ENCODE results near the gene C9orf50.
A peak's percentile ranks its signal among the peaks of the same experiment; 100 is the strongest.

C9orf50 gene

DNA sequence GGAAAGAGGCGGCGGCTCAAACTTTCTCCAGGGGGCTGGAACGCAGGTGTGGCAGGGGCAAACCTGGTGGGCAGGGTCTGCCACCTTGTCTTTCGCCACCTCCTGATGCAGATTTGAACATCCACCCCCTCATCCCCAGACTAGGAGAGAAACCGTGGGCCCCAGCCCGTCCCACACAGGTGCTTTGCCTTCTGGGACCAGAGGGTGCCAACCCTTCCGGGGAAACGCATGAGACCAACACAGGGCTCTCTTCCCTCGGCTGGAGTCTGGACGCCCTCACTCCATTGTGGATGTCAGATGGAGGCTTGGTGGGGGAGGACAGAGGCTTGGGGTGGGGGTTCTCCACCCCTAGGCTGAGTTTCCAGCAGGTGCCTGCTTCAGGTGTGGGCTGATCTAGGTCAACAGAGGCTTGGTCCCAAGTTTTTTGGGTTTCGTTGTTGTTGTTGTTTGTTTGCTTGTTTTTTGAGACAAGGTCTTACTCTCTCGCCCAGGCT is 9.5 kb downstream of the C9orf50 start:
- peak overlapping the region; percentile 47 to 78 for H3K9ac ChIP-seq (ENCODE audit: low read depth in 1 of 2, low read length in 2 of 2)
- no peaks in the 10 kb centered on the region for H3K27me3 ChIP-seq (ENCODE audit: control insufficient read depth in 2 of 2, insufficient read depth in 2 of 2, low read length in 2 of 2)
- peak overlapping the region in 1 of 2 donors; percentile 82 for H3K4me3 ChIP-seq (ENCODE audit: low read length in 2 of 2)
- H3K27ac ChIP-seq (ENCODE audit: low read depth in 2 of 2, low read length in 2 of 2) = no peak overlapping the region
- H3K36me3 ChIP-seq (ENCODE audit: control insufficient read depth in 2 of 2, insufficient read depth in 2 of 2, low read length in 2 of 2) = no peaks in the 10 kb centered on the region
- no peaks in the 10 kb centered on the region for H3K9me3 ChIP-seq (ENCODE audit: control insufficient read depth in 2 of 2, low read length in 2 of 2)
- H3K4me1 ChIP-seq (ENCODE audit: control insufficient read depth in 2 of 2, insufficient read depth in 2 of 2, low read length in 2 of 2) = peaks cover 28 to 34% of the 10 kb centered on the region in 2 donors

DNA sequence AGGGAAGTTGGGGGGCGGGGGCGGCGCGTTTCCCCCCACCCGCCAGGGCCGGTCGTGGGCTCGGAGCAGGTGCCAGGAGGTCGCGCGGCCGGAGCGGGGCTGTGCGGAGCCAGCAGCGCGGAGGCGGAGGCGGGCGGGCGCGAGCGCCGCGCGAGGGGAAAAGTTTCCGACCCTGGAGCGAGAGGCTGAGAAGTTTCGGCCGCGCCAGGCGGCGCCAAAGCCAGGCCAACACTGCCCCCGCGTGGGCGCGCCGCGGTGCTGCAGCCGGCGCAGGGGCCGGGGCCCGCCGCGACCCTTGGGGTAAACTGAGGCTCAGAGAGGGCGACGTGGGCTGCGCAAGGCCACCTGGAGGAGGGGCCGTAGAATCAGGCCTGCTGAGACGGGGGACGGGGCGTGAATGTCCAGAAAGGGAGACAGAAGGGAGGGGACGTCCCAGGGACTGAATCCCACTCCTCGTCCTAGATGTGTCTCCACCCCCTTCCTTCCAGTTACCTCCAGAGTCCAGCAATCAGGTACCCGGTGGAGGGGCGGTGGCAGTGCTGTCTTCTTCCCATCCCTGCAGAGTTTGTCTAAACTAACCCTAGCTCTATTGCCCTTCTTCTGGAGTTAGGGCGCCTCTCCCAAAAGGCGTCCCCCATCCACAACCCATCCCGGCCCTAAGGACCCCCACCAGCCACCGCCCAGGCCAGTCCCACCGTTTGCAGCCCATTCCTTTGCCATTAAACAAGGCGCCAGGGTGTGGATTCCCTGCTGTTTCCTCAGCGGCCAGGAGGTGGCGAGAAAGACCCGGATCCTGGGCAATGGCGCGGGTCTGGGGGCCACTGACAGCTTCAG is 10.2 kb downstream of the C9orf50 start:
- H3K4me1 ChIP-seq (ENCODE audit: control insufficient read depth in 2 of 2, insufficient read depth in 2 of 2, low read length in 2 of 2) = peaks cover 28 to 34% of the 10 kb centered on the region in 2 donors
- H3K9me3 ChIP-seq (ENCODE audit: control insufficient read depth in 2 of 2, low read length in 2 of 2) = no peaks in the 10 kb centered on the region
- H3K9ac ChIP-seq (ENCODE audit: low read depth in 1 of 2, low read length in 2 of 2) = peak overlapping the region; percentile 78 to 79
- H3K36me3 ChIP-seq (ENCODE audit: control insufficient read depth in 2 of 2, insufficient read depth in 2 of 2, low read length in 2 of 2) = no peaks in the 10 kb centered on the region
- no peaks in the 10 kb centered on the region for H3K27me3 ChIP-seq (ENCODE audit: control insufficient read depth in 2 of 2, insufficient read depth in 2 of 2, low read length in 2 of 2)
- H3K27ac ChIP-seq (ENCODE audit: low read depth in 2 of 2, low read length in 2 of 2) = peak overlapping the region; percentile 84 to 86
- H3K4me3 ChIP-seq (ENCODE audit: low read length in 2 of 2) = peak overlapping the region; percentile 78 to 82

- H3K36me3 ChIP-seq (ENCODE audit: control insufficient read depth in 2 of 2, insufficient read depth in 2 of 2, low read length in 2 of 2) = no peaks in the 10 kb centered on the region
- H3K27me3 ChIP-seq (ENCODE audit: control insufficient read depth in 2 of 2, insufficient read depth in 2 of 2, low read length in 2 of 2) = no peaks in the 10 kb centered on the region
- peak overlapping the region; percentile 78 to 79 for H3K9ac ChIP-seq (ENCODE audit: low read depth in 1 of 2, low read length in 2 of 2)
- no peaks in the 10 kb centered on the region for H3K9me3 ChIP-seq (ENCODE audit: control insufficient read depth in 2 of 2, low read length in 2 of 2)
- H3K27ac ChIP-seq (ENCODE audit: low read depth in 2 of 2, low read length in 2 of 2) = peak overlapping the region; percentile 84 to 86
- peak overlapping the region; percentile 78 to 82 for H3K4me3 ChIP-seq (ENCODE audit: low read length in 2 of 2)
- H3K4me1 ChIP-seq (ENCODE audit: control insufficient read depth in 2 of 2, insufficient read depth in 2 of 2, low read length in 2 of 2) = peaks cover 28 to 34% of the 10 kb centered on the region in 2 donors
Measured at GRCh38 chr9:129610213-129610472, 10.8 kb downstream of the C9orf50 start.

GRCh38 chr9:129609486-129610212 is 11.3 kb downstream of the C9orf50 start:
- Histone ChIP-seq H3K27me3 (ENCODE audit: control insufficient read depth in 2 of 2, insufficient read depth in 2 of 2, low read length in 2 of 2) (no peaks in the 10 kb centered on the region), H3K27ac (ENCODE audit: low read depth in 2 of 2, low read length in 2 of 2) (peak overlapping the region; percentile 77 to 84), H3K4me1 (ENCODE audit: control insufficient read depth in 2 of 2, insufficient read depth in 2 of 2, low read length in 2 of 2) (peaks cover 28 to 34% of the 10 kb centered on the region in 2 donors), H3K9ac (ENCODE audit: low read depth in 1 of 2, low read length in 2 of 2) (peak overlapping the region; percentile 49 to 73), H3K4me3 (ENCODE audit: low read length in 2 of 2) (peak overlapping the region; percentile 62 to 67), H3K9me3 (ENCODE audit: control insufficient read depth in 2 of 2, low read length in 2 of 2) (no peaks in the 10 kb centered on the region), H3K36me3 (ENCODE audit: control insufficient read depth in 2 of 2, insufficient read depth in 2 of 2, low read length in 2 of 2) (no peaks in the 10 kb centered on the region)

DNA sequence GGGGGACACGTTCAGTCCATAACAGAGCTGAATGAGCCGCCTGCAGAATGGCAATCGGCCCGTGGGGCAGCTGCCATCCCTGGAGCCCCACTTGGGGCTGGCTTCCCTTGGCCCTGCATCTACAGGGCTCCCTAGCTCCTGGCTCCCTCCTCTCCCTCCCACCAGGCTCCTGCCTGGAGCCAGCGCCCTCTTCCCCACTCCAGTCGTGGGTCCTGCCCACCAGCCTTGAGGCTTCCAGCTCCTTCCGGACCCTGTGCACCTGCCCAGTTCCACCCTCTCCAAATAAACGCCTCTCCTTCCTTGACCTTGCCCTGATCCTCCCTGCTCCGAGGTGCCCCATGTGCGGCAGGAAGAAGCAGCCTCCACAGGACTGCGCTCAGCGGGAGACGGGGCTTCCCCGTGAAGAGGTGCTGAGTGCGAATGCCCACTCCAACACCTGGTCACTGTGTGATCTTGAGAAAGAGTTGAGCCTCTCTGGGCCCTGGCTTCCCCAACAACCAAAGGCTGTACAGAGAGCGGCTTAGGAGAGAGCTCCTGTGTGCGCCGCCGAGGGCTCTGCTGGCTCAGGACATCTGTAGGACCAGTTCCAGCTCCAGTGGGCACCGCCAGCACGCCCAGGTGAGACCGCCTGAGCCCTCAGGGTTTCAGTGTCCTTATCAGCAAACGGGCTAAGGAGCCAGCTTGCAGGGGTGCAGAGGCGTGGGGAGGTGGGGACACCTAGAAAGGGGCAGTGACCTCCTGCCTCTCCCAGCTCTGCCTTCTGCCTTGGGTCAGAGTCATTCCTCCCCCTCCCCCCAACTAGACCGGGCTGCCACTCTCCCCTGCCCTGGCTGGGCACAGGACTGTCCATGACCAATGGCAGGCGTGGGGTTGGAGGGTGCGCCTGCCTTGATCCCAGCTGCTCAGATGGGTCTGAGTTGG is 12.1 kb downstream of the C9orf50 start:
- Histone ChIP-seq H3K9ac (ENCODE audit: low read depth in 1 of 2, low read length in 2 of 2) (peak overlapping the region; percentile 57 to 65), H3K4me1 (ENCODE audit: control insufficient read depth in 2 of 2, insufficient read depth in 2 of 2, low read length in 2 of 2) (peaks cover 28 to 34% of the 10 kb centered on the region in 2 donors), H3K9me3 (ENCODE audit: control insufficient read depth in 2 of 2, low read length in 2 of 2) (no peaks in the 10 kb centered on the region), H3K36me3 (ENCODE audit: control insufficient read depth in 2 of 2, insufficient read depth in 2 of 2, low read length in 2 of 2) (no peaks in the 10 kb centered on the region), H3K27me3 (ENCODE audit: control insufficient read depth in 2 of 2, insufficient read depth in 2 of 2, low read length in 2 of 2) (no peaks in the 10 kb centered on the region), H3K4me3 (ENCODE audit: low read length in 2 of 2) (peak overlapping the region; percentile 45 to 67), H3K27ac (ENCODE audit: low read depth in 2 of 2, low read length in 2 of 2) (peak overlapping the region; percentile 75 to 77)

- Histone ChIP-seq H3K27ac (ENCODE audit: low read depth in 2 of 2, low read length in 2 of 2) (peak overlapping the region; percentile 72 to 79), H3K4me1 (ENCODE audit: control insufficient read depth in 2 of 2, insufficient read depth in 2 of 2, low read length in 2 of 2) (peaks cover 30 to 34% of the 10 kb centered on the region in 2 donors), H3K36me3 (ENCODE audit: control insufficient read depth in 2 of 2, insufficient read depth in 2 of 2, low read length in 2 of 2) (no peaks in the 10 kb centered on the region), H3K27me3 (ENCODE audit: control insufficient read depth in 2 of 2, insufficient read depth in 2 of 2, low read length in 2 of 2) (no peaks in the 10 kb centered on the region), H3K9me3 (ENCODE audit: control insufficient read depth in 2 of 2, low read length in 2 of 2) (no peaks in the 10 kb centered on the region), H3K4me3 (ENCODE audit: low read length in 2 of 2) (no peak overlapping the region), H3K9ac (ENCODE audit: low read depth in 1 of 2, low read length in 2 of 2) (peak overlapping the region in 1 of 2 donors; percentile 30)
Measured at GRCh38 chr9:129607027-129607387, 13.9 kb downstream of the C9orf50 start.

DNA sequence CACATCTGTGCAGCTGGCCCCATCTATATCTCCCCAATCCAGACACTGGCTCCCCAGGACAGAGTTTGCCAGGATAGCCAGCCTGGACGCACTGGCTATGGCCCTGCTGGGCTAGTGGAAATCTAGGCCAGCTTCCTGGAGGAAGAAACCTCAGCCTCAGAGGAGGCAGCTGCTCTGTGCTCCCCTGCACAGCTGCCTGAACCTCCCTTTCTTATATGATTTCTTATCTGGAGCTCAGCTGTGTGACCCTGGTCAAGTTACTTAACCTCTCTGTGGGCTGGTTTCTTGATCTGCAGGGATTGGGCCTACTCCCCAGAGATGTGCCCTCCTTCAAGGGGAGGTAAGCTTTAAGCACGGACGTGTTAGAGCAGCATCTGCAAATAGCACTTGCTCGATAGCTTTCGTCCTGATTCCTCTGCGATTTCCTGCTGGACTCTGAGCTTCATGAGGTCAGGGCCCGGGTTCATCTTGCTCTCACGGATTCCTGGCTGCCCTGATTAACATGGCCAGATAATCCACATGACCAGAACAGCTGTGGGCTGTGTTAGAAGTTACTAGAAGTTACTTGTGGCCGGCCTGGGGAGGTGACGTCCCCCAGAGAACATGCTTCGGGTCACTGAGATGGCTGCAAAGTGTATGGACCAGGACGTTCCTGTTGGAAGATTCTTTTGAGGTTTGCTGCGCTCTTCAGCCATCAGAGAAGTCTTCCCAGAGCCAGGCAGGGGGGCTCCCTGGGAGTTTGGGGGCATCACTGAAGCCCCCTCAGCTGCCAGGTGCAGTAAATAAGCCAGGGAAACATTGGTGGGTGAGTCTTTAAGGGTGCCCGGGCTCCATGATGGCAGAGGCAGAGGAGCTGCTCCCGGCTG is 14.5 kb downstream of the C9orf50 start:
- Histone ChIP-seq H3K9me3 (ENCODE audit: control insufficient read depth in 2 of 2, low read length in 2 of 2) (no peaks in the 10 kb centered on the region), H3K27me3 (ENCODE audit: control insufficient read depth in 2 of 2, insufficient read depth in 2 of 2, low read length in 2 of 2) (no peaks in the 10 kb centered on the region), H3K9ac (ENCODE audit: low read depth in 1 of 2, low read length in 2 of 2) (no peak overlapping the region), H3K4me3 (ENCODE audit: low read length in 2 of 2) (no peak overlapping the region), H3K36me3 (ENCODE audit: control insufficient read depth in 2 of 2, insufficient read depth in 2 of 2, low read length in 2 of 2) (no peaks in the 10 kb centered on the region), H3K27ac (ENCODE audit: low read depth in 2 of 2, low read length in 2 of 2) (peak overlapping the region; percentile 72 to 79), H3K4me1 (ENCODE audit: control insufficient read depth in 2 of 2, insufficient read depth in 2 of 2, low read length in 2 of 2) (peaks cover 30 to 34% of the 10 kb centered on the region in 2 donors)

DNA sequence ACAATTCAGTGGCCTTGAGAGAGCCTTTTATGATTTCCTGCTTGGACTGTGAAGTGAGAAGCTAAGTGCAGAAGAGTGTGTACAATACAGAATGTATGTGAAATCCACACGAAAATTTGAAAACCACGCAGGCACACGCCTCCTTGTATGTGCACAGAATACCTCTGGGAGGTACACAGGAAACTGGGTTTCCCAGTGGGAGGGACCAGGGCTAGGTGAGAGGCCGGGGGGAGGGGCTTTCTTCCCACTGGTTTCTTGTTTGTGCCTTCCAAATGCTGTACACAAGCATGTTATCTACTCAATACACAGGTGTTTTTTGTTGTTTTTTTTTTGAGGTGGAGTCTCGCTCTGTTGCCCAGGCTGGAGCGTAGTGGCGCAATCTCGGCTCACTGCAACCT is 16.1 kb downstream of the C9orf50 start:
- Histone ChIP-seq H3K36me3 (ENCODE audit: control insufficient read depth in 2 of 2, insufficient read depth in 2 of 2, low read length in 2 of 2) (no peaks in the 10 kb centered on the region), H3K9ac (ENCODE audit: low read depth in 1 of 2, low read length in 2 of 2) (no peak overlapping the region), H3K9me3 (ENCODE audit: control insufficient read depth in 2 of 2, low read length in 2 of 2) (no peaks in the 10 kb centered on the region), H3K27me3 (ENCODE audit: control insufficient read depth in 2 of 2, insufficient read depth in 2 of 2, low read length in 2 of 2) (no peaks in the 10 kb centered on the region), H3K4me3 (ENCODE audit: low read length in 2 of 2) (no peak overlapping the region), H3K27ac (ENCODE audit: low read depth in 2 of 2, low read length in 2 of 2) (no peak overlapping the region), H3K4me1 (ENCODE audit: control insufficient read depth in 2 of 2, insufficient read depth in 2 of 2, low read length in 2 of 2) (peaks cover 23 to 25% of the 10 kb centered on the region in 2 donors)

DNA sequence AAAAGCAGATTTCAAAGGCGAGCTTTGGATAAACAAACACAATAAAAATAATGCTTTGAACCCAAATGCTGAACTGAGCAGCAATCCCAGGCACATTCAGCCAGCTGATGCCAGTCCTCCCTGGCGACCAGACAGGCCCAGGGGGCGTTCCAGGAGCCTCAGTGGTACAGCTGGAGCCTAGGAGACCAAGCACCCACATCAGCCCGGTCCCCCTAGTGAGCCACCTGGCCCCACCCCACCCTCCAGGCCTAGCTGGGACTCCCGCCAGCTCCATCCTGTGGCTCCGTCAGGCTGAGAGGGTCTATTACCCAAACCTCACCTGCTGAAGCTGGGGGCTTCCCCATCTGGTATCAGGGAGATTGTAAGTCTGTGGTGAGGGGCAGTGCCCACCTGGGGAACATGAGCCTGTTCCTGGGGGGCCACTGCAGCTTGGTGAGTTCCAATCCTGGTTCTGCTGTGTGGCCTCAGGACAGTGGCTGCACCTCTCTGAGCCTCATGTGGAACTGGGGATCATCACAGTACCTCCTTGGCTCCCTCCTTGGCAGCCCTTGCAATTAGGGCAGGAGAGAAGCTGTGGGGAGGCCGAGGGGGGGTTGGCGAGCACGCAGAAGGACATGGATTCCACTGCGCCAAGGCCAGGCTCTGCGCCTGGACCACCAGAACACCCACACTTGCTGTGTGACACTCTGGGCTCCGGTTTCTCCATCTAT is 16.7 kb downstream of the C9orf50 start:
- Histone ChIP-seq H3K4me3 (ENCODE audit: low read length in 2 of 2) (no peak overlapping the region), H3K27ac (ENCODE audit: low read depth in 2 of 2, low read length in 2 of 2) (no peak overlapping the region), H3K9me3 (ENCODE audit: control insufficient read depth in 2 of 2, low read length in 2 of 2) (no peaks in the 10 kb centered on the region), H3K4me1 (ENCODE audit: control insufficient read depth in 2 of 2, insufficient read depth in 2 of 2, low read length in 2 of 2) (peaks cover 19 to 21% of the 10 kb centered on the region in 2 donors), H3K36me3 (ENCODE audit: control insufficient read depth in 2 of 2, insufficient read depth in 2 of 2, low read length in 2 of 2) (no peaks in the 10 kb centered on the region), H3K27me3 (ENCODE audit: control insufficient read depth in 2 of 2, insufficient read depth in 2 of 2, low read length in 2 of 2) (no peaks in the 10 kb centered on the region), H3K9ac (ENCODE audit: low read depth in 1 of 2, low read length in 2 of 2) (no peak overlapping the region)
